Daoy (cell line): ENCODE measurements around the gene SCD. TPM values are rescaled to one million over a fixed set of nuclear protein-coding genes. Genes with fewer than 3 reads are reported as not detected.

Experiments
- DNase-seq: peaks from one replicate; pipeline ENCODE4 v3.0.0-alpha.2; 2015; ENCODE audit warnings: low read depth
- total RNA-seq: library from RNA; depleted of rRNA; stranded (reverse); fragments of >200 nt; shearing (Covaris generic); gene quantifications from 2 replicates; pipeline ENCODE4 v1.2.3, GENCODE V29; 2014; rRNA removed

SCD gene
- total RNA-seq, 1 experiment from 2014 or later = 45.2 TPM

GRCh38 chr10:100401631-100402328 is 54.7 kb downstream of the SCD start:
- DNase-seq = no peak

GRCh38 chr10:100403734-100404133 is 56.7 kb downstream of the SCD start:
- DNase-seq = no peak

- no peak for DNase-seq
These were observed 66.1 kb downstream of the SCD start for GRCh38 chr10:100413173-100413572.

Other genes starting within 250 kb of the SCD start
- 24.5 and 28.5 TPM in 2 replicates for gene ERLIN1, start 161.2 kb upstream of the SCD start, total RNA-seq
- 36.6 and 39.0 TPM in 2 replicates for gene CHUK, start 117.6 kb upstream of the SCD start, total RNA-seq
- 40.4 and 41.1 TPM in 2 replicates for gene CWF19L1, start 79.6 kb upstream of the SCD start, total RNA-seq
- gene BLOC1S2, start 60.6 kb upstream of the SCD start, total RNA-seq = 67.8 and 71.7 TPM in 2 replicates
- gene PKD2L1, start 17.0 kb upstream of the SCD start, total RNA-seq = not detected in 2 replicates
- gene WNT8B, start 115.8 kb downstream of the SCD start, total RNA-seq = not detected in 2 replicates
- 0.27 and 0.34 TPM in 2 replicates for gene SEC31B, start 172.6 kb downstream of the SCD start, total RNA-seq
- 138 and 147 TPM in 2 replicates for gene NDUFB8, start 182.6 kb downstream of the SCD start, total RNA-seq
- 3.6 and 4.6 TPM in 2 replicates for gene HIF1AN, start 188.7 kb downstream of the SCD start, total RNA-seq